ENCODE results near the gene PSMB5.

PSMB5 gene

DNA sequence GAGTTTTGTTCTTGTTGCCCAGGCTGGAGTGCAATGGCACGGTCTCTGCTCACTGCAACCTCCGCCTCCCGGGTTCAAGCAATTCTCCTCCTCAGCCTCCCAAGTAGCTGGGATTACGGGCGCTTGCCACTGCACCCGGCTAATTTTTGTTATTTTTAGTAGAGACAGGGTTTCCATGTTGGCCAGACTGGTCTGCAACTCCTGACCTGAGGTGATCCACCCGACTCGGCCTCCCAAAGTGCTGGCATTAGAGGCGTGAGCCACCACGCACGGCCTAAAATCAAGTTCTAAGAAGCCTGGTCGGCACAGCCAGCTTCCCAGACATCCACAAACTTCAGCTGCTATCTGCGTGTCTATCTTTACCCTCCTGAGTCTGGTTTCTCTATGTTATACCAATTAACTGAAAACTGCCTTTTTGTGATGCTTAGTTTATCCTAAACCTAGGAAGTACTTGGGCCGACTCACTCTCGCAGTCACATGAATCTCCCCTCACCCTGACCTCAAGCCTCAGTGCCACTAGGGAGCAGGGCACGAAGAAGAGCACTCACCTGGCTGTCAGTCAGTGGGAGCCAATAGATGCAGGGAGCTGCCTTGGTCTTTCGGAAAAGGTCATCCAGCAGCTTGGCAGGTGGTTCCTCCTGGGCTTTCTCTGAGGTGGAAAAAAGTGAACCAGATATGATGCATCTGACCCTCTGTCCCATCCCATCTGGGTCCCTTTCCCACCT, 26.0 kb upstream of the PSMB5 start:
- DNase-seq (ENCODE audit: low read depth): no peak
- TF ChIP-seq, protein P1, sequence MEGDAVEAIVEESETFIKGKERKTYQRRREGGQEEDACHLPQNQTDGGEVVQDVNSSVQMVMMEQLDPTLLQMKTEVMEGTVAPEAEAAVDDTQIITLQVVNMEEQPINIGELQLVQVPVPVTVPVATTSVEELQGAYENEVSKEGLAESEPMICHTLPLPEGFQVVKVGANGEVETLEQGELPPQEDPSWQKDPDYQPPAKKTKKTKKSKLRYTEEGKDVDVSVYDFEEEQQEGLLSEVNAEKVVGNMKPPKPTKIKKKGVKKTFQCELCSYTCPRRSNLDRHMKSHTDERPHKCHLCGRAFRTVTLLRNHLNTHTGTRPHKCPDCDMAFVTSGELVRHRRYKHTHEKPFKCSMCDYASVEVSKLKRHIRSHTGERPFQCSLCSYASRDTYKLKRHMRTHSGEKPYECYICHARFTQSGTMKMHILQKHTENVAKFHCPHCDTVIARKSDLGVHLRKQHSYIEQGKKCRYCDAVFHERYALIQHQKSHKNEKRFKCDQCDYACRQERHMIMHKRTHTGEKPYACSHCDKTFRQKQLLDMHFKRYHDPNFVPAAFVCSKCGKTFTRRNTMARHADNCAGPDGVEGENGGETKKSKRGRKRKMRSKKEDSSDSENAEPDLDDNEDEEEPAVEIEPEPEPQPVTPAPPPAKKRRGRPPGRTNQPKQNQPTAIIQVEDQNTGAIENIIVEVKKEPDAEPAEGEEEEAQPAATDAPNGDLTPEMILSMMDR (conservative IDR thresholded peaks at IDR 0.05; ENCODE audit: low read depth, low read length): no peak
- H3K4me3 ChIP-seq (ENCODE audit: low read depth, low read length): no peak overlapping the region

DNA sequence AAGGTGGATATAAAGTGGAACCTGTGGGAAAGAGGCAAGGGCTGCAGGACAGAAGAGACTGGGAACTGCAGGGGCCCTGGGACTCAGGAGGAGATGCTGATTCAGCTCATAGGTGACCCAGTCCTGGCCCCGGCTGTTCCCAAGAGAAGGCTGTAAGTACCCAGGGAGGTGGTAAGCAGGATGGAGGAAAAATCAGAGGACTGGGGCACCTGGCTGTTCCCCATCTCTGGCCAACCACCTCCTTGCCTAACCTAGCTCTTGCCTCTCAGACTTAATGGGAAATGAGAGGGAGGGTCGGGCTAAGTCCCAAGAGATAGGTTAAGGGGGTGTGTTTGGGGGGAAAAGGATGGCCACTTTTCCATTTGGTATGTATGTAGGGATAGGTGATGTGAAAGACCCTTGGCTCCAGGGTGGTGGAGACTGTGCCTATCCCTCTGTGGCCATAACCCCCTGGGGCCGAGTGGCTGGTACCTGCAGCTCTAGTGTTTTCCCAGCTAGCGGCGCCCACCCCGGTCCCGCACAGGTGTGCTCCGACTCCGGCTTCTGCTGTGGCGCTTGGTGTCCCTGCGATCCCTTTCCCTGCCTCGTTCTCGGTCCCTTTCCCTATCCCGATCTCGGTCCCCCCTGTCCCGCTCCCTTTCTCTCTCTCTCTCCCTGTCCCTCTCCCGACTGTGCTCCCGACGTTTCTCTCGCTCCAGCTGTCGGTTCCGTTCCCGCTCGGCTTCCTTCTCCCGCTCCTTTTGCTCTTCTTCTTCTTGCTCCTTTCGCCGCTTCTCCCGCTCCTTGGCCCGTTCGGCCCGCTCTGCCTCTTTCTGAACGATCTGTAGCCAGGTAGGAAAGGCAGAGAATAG, 24.2 kb upstream of the PSMB5 start:
- TF ChIP-seq, protein P1 (conservative IDR thresholded peaks at IDR 0.05; ENCODE audit: low read depth, low read length): no peak
- no peak overlapping the region for H3K4me3 ChIP-seq (ENCODE audit: low read depth, low read length)
- DNase-seq (ENCODE audit: low read depth): no peak

DNA sequence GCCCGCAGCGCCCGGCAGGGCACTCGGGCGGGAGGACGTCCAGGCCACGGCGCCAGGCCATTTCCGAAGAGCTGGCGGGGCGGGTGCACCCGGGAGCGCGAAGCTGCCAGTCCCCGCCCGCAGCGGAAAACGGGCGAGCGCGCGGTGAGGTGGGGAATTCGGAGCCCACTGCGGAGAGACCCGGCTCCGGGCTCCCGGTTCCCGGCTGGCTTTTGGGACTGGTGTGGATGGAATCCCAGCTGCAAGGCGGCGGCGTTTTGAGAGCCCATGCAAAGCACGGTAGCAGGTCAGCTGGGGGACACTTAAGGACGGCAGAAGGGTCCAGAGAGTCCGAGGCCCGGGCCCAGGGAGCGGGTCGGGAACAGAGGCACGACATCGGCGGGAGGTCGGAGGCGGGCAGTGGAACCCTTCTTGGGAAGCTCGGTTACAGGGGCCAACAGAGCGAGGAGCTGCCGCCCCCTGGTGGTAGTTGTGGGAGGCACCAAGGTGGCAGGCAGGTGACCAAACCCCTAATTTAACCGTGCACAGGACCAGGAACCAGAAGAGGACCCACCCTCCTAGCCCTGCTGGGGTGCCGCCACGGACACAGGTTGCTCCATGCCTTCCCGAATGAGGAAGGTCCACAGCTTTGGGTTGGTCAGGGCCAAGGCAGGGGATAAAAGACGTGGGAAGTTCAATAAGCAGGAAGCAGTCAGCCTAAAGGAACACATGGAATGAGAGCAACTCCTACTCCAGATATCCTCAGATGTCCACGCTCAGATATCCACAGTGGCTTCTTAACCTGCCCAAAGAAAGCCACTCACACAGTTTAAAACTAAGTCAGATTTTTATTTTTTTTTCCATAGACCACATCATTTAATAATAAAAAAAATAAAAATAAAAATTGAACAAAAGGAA, 23.3 kb upstream of the PSMB5 start:
- DNase-seq (ENCODE audit: low read depth): peak; percentile 85
- H3K4me3 ChIP-seq (ENCODE audit: low read depth, low read length): peak overlapping the region; percentile 60
- TF ChIP-seq, protein P1 (conservative IDR thresholded peaks at IDR 0.05; ENCODE audit: low read depth, low read length): peak; percentile 94

DNA sequence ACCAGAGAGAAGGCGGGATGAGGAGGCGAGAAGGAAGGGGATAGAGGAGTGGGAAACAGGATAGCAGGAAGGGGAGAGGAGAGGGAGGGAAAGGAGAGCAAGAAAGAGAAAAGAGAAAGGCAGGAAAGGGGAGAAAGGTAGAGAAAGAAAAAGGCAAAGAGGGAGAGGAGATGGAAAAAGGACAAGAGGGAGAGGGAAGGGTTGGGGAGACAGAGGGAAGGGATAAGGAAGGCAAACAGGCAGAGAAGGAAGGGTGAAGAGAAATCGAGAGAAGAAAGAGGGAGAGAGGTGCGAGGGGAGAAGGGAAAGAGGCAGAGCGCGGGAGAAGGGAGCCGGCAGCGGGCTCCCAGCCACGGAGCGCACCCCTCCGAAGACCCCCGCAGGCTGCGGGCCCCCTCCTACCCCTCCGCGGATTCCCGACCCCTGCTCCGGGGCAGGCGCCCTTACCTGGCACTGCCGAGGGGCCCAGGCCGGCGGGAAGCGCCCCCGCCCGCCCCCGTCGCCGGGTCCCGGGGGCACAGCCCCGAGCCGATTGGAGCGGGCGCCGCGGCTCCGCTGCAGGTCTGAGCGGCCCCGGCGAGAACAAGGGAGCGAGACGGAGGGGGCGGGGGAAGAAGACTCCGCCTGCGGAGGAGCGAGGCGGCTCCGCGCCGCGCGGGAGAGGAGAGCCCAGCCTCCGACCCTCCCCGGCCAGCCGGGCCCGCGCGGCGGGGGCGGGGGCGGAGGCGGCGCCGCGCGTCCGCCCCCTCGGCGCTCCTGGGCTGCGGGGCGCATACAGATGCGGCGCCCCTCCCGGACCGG, 22.5 kb upstream of the PSMB5 start, which contains the start of gene CDH24:
Gene CDH24 (minus strand): TSS at position 565 of the 801 bp plus-strand sequence. CDS start 1,787 bp downstream, outside the sequence.
- peak within 1 kb of the TSS; percentile 60 for H3K4me3 ChIP-seq (ENCODE audit: low read depth, low read length)
- TF ChIP-seq, protein P1 (conservative IDR thresholded peaks at IDR 0.05; ENCODE audit: low read depth, low read length): no peak
- peak; percentile 72 for DNase-seq (ENCODE audit: low read depth)

DNA sequence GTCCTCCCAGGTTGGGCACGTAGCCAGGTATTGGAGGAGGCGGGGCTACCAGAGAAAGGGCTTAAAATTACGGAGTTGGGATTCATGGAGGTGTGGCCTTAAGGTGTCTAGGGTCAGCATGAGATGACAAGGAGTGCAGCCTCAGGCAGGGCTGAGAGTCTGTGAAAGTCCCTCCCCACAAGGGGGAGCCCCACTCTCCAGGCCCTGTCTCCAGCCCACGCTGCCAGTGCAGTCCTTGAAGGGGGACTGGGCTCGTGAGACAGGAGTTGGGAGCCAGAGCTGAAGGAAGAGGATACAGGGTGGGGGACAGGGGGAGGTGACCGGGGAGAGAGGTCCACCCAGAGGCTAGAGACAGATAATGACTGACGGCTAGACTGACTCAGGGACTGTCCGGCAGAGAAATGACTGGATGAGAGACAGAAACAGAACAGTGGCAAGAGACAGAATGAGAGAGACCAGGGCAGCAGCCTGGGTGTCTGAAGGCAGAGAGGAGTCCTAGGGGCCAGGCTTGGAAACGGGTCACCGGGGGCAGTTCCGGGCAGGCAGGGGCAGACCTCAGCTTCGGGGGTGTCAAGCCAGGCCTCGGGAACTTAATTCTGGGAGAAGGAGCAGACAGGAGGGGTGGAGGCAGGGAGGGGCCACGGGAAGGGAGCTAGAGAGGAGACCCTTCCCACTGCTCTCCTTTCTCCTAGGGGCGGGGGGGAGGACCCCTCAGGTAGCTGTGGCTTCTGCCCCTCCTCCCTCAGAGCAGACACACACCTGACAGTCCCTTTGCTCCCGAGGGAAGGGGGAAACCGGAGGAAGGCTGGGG, 21.6 kb upstream of the PSMB5 start:
- H3K4me3 ChIP-seq (ENCODE audit: low read depth, low read length): peak overlapping the region; percentile 60

More for the DNA sequence above, 21.6 kb upstream of the PSMB5 start:
- peak; percentile 73 for DNase-seq (ENCODE audit: low read depth)
- TF ChIP-seq, protein P1 (conservative IDR thresholded peaks at IDR 0.05; ENCODE audit: low read depth, low read length): peak; percentile 84
